Effector memory CD4-positive, alpha-beta T cell (primary cell): ENCODE measurements around the gene HOXD8.

Source experiments
- DNase-seq, 3 donors: peaks; one replicate each; pipeline ENCODE4 v3.0.0-alpha.2; 2020
- H3K27ac ChIP-seq: 2 replicates; pipeline ENCODE4 v1.7.0; 2013; ENCODE audit warnings: mild to moderate bottlenecking, low read length, moderate library complexity; ENCODE audit not compliant: insufficient read depth, poor library complexity, severe bottlenecking
- H3K27me3 ChIP-seq: replicated peaks from 2 replicates; pipeline ENCODE4 v1.7.0; 2013; ENCODE audit warnings: mild to moderate bottlenecking, low read length; ENCODE audit not compliant: insufficient read depth, control insufficient read depth, poor library complexity, severe bottlenecking
- H3K36me3 ChIP-seq: 2 replicates; pipeline ENCODE4 v1.7.0; 2013; ENCODE audit warnings: mild to moderate bottlenecking, low read length, moderate library complexity; ENCODE audit not compliant: control insufficient read depth, insufficient read depth
- H3K4me1 ChIP-seq: 2 replicates; pipeline ENCODE4 v1.7.0; 2013; ENCODE audit warnings: low read length, mild to moderate bottlenecking; ENCODE audit not compliant: control insufficient read depth, insufficient read depth, poor library complexity, severe bottlenecking
- H3K4me3 ChIP-seq: 2 replicates; pipeline ENCODE4 v1.7.0; 2013; ENCODE audit warnings: low read length, low read depth, mild to moderate bottlenecking; ENCODE audit not compliant: insufficient read depth, poor library complexity, severe bottlenecking
- H3K9me3 ChIP-seq: 2 replicates; pipeline ENCODE4 v1.7.0; 2013; ENCODE audit warnings: mild to moderate bottlenecking, low read length, moderate library complexity; ENCODE audit not compliant: control insufficient read depth

Gene HOXD8

DNA sequence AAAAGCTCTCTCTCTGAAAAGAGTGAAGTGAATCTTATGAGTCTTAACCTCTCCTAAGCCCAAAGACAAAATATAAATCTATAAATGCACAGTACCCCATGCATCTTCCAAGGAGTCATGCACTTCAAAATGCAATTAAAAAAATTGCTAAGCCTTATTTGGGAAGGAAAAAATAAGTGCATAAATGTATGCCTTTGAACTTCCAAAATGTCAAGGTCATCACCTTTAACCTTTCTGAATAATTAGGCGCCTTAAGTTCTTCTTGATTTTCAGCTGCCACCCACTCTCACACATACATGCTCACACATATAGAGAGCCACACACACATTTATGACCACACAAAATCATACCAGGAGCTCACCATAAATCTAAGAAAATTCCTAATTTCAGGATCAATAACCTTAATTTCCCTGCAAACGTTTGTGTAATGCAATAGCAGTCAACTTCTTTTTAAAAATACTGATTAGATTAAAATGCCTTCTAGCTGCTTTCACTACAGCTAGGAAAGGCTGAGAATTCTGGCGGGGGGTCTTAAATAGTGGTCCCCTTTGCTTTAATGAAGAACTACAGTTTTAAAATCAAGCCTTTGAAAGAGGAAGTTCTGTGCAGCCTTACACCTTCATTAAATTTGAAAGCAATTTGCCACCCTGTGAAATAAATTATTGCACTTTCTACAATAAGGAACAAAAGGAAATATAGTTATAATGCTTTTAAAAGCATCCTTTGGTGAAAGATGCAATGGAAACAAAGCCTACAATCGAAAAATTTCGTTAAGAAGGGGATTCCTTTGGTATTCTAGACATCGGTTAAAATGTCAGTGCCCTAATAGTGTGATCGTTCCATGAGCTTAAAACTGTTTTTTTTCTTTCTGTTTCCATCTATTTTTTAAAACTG is 18.8 kb upstream of the HOXD8 start:
- H3K27me3 ChIP-seq: peaks cover 89% of the 10 kb centered on the region
- H3K4me3 ChIP-seq: no peak overlapping the region

GRCh38 chr2:176111309-176111663 is 18.2 kb upstream of the HOXD8 start:
- Histone ChIP-seq H3K27me3 (peaks cover 89% of the 10 kb centered on the region), H3K9me3 (no peaks in the 10 kb centered on the region), H3K4me1 (peaks cover 12% of the 10 kb centered on the region), H3K4me3 (no peak overlapping the region), H3K27ac (no peak overlapping the region), H3K36me3 (no peaks in the 10 kb centered on the region)
- DNase-seq: no peak

More for the DNA sequence above, 18.8 kb upstream of the HOXD8 start:
- Histone ChIP-seq H3K9me3 (no peaks in the 10 kb centered on the region), H3K27ac (no peak overlapping the region), H3K4me1 (peaks cover 12% of the 10 kb centered on the region), H3K36me3 (no peaks in the 10 kb centered on the region)
- DNase-seq: no peak

- Histone ChIP-seq H3K4me1 (peaks cover 8% of the 10 kb centered on the region), H3K9me3 (no peaks in the 10 kb centered on the region), H3K36me3 (no peaks in the 10 kb centered on the region), H3K27ac (no peak overlapping the region), H3K4me3 (no peak overlapping the region), H3K27me3 (peaks cover 89% of the 10 kb centered on the region)
- no peak for DNase-seq
Observed at GRCh38 chr2:176111846-176112374, 17.6 kb upstream of the HOXD8 start.

GRCh38 chr2:176112375-176113302 is 16.9 kb upstream of the HOXD8 start:
- Histone ChIP-seq H3K4me3 (no peak overlapping the region), H3K4me1 (peaks cover 5% of the 10 kb centered on the region), H3K9me3 (no peaks in the 10 kb centered on the region), H3K27me3 (peaks cover 91% of the 10 kb centered on the region), H3K36me3 (no peaks in the 10 kb centered on the region), H3K27ac (no peak overlapping the region)
- no peak for DNase-seq

DNA sequence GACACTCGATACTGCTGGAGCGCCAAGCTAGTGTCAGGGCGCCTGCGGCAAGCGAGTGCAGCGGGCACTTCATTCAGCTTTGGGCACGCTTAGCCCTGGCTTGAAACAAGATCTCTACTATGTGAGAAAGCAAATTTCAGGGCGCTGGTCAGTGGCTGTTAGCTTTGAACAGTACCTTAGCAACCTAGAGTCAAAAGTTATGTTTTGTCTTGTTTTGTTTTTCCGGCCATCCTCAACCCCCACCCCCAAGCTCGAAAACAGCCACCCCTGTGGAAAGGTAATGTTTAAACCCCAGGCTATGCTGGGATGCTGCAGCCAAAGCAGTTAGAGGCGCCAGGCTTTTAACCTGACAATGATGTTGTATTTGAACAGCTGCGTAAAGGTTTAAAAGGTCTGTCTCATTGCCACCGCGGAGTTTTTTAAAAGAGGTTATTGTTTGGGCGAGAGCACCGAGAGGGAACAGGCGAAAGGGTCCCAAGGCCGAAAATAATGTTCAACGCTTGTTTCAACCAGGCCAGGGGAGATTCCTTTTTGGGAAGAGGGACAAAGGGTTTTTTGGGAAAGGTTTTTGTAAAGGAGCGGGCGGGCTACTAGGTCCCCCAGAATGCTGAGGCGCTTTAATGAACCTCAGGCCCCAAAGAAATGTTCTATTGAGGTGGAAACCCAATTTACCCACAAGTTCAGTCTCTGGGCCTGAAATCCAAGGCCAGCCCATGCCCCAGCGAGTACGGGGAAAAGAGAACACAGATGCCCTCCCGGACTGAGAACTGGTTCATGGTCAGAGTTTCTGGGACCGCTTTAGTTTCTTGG is 15.2 kb upstream of the HOXD8 start:
- Histone ChIP-seq H3K9me3 (no peaks in the 10 kb centered on the region), H3K27ac (no peak overlapping the region)

GRCh38 chr2:176114930-176115625 is 14.4 kb upstream of the HOXD8 start:
- no peaks in the 10 kb centered on the region for H3K4me1 ChIP-seq
- no peak overlapping the region for H3K27ac ChIP-seq
- H3K27me3 ChIP-seq: peaks cover 94% of the 10 kb centered on the region
- DNase-seq: no peak
- H3K36me3 ChIP-seq: no peaks in the 10 kb centered on the region
- no peak overlapping the region for H3K4me3 ChIP-seq
- H3K9me3 ChIP-seq: no peaks in the 10 kb centered on the region

More for the DNA sequence above, 15.2 kb upstream of the HOXD8 start:
- H3K36me3 ChIP-seq: no peaks in the 10 kb centered on the region
- DNase-seq: no peak
- H3K27me3 ChIP-seq: peaks cover 95% of the 10 kb centered on the region
- H3K4me1 ChIP-seq: no peaks in the 10 kb centered on the region
- H3K4me3 ChIP-seq: no peak overlapping the region

- H3K9me3 ChIP-seq: no peaks in the 10 kb centered on the region
- no peak within 1 kb of the TSS for H3K4me3 ChIP-seq
- no peak within 1 kb of the TSS for H3K27ac ChIP-seq
- H3K36me3 ChIP-seq: no peaks in the 10 kb centered on the region
- DNase-seq: no peak
- H3K27me3 ChIP-seq: peaks cover 94% of the 10 kb centered on the region
- no peaks in the 10 kb centered on the region for H3K4me1 ChIP-seq
Observed at GRCh38 chr2:176115883-176116813, 13.4 kb upstream of the HOXD8 start, which contains the start of gene HOXD10. Gene HOXD10 (plus strand): TSS chr2:176116778. CDS start chr2:176116834, 56 bp downstream.

DNA sequence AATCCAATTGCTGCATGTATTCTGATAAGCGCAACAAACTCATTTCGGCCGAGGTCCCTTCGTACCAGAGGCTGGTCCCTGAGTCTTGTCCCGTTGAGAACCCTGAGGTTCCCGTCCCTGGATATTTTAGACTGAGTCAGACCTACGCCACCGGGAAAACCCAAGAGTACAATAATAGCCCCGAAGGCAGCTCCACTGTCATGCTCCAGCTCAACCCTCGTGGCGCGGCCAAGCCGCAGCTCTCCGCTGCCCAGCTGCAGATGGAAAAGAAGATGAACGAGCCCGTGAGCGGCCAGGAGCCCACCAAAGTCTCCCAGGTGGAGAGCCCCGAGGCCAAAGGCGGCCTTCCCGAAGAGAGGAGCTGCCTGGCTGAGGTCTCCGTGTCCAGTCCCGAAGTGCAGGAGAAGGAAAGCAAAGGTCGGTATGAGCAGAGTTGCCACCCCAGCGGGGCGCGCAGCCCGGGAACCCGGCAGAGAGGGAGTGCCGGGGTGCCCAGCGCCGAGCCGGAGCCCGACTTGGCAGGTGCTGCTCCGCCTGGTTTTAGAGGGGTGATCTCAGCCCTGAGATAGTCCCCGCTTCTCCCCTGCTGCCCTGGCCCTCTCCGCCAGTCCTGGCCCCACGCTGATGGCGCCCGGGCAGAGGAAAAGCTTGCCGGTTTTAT is 12.2 kb upstream of the HOXD8 start:
- Histone ChIP-seq H3K9me3 (no peaks in the 10 kb centered on the region), H3K4me1 (peaks cover 5% of the 10 kb centered on the region), H3K36me3 (no peaks in the 10 kb centered on the region), H3K4me3 (no peak overlapping the region), H3K27me3 (peaks cover 94% of the 10 kb centered on the region), H3K27ac (no peak overlapping the region)
- DNase-seq: no peak
